ENCODE measurements around the gene PARD6G. TPM values are rescaled to one million over a fixed set of nuclear protein-coding genes. Genes with fewer than 3 reads are reported as not detected.

The PARD6G gene
- total RNA-seq, 4 donors from 2014 or later: 2.5 to 6.6 (median 3.6) TPM

DNA sequence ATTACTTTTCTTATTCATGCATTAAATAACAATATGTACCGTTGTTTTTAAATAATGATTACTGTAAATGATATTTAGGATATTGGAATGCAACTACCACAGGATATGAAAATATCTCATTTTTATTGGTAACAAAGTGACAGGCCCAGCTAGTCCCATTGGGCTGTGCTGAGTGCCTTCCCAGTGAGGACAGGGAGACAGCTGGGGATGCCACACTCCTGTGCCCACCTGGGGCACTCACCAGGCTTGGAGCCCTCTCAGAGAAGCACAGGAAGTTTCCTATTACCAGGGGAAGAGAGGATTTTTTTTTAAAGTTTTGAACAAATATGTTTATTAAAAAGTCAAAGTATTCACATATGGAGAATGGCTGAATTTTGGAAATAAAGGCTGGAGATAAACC, 48.9 kb downstream of the PARD6G start:
- no peaks in the 10 kb centered on the region for H3K36me3 ChIP-seq
- no peaks in the 10 kb centered on the region for H3K4me1 ChIP-seq
- no peaks in the 10 kb centered on the region for H3K9me3 ChIP-seq
- no peak for TF ChIP-seq POLR2A (IDR thresholded peaks at IDR 0.05)
- TF ChIP-seq, protein P1, sequence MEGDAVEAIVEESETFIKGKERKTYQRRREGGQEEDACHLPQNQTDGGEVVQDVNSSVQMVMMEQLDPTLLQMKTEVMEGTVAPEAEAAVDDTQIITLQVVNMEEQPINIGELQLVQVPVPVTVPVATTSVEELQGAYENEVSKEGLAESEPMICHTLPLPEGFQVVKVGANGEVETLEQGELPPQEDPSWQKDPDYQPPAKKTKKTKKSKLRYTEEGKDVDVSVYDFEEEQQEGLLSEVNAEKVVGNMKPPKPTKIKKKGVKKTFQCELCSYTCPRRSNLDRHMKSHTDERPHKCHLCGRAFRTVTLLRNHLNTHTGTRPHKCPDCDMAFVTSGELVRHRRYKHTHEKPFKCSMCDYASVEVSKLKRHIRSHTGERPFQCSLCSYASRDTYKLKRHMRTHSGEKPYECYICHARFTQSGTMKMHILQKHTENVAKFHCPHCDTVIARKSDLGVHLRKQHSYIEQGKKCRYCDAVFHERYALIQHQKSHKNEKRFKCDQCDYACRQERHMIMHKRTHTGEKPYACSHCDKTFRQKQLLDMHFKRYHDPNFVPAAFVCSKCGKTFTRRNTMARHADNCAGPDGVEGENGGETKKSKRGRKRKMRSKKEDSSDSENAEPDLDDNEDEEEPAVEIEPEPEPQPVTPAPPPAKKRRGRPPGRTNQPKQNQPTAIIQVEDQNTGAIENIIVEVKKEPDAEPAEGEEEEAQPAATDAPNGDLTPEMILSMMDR (IDR thresholded peaks at IDR 0.05): no peak
- no peak overlapping the region for H3K27ac ChIP-seq
- H3K27me3 ChIP-seq: no peaks in the 10 kb centered on the region
- no peak for DNase-seq
- H3K4me3 ChIP-seq: no peak overlapping the region

DNA sequence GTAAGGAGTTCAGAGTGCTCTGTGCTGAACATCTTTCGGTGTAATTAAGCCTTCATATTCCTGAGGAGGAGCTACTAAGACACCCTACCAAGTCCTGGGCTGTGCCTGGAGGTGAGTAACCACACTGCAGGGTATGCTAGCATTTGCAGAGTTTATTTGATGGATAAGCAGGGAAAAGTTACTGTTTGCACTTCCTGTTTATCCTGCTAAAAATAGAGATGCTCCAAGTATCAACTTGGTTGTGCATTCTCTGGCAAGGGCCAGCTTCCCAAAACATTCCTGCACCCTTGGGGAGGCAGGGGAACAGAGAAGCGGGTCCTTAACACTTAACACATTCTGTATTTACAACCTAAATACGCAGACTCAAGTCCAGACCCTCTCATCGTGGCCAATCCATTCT, 49.8 kb downstream of the PARD6G start:
- Histone ChIP-seq H3K27me3 (no peaks in the 10 kb centered on the region), H3K9me3 (no peaks in the 10 kb centered on the region), H3K4me3 (no peak overlapping the region), H3K4me1 (no peaks in the 10 kb centered on the region), H3K27ac (peak overlapping the region in 2 of 4 donors; percentile 10 to 23), H3K36me3 (no peaks in the 10 kb centered on the region)
- TF ChIP-seq POLR2A (IDR thresholded peaks at IDR 0.05): no peak
- TF ChIP-seq, protein P1 (IDR thresholded peaks at IDR 0.05): no peak
- DNase-seq: no peak

DNA sequence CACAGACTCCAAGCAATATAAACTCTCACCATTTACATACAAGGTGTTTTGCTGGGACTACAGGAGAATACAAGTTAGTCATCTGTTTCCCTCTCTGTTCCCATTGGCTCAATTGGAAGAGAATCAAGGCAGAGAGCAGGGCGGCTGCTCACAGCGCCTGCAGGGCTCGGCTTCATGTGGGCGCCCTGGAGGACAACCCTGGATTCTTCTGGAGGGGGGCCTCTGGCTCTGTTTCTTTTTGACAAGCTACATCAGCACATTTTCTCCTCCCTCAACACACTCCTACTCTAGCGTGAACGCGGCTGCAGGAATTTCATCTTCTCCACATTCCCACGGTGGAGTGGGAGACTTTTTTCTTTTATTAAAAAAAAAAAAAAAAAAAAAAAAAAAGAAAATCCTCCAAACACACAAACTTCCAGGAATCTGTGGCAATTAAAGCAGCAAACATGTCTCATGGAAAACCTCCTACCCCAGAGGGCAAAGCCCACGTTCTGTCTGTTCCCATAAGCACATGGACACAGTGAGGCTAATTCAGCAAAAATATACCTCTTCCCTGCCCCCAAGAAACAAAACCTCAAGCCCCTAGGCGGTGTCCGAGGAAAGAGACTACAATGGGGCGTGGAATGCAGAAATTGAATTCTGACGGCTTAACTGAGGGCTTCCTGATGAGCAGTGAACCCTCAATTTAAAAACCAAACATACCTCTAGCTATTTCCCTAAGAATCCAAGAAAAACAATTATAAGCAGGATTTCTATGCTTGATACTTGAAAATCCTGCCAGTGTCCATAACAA, 50.6 kb downstream of the PARD6G start:
- no peaks in the 10 kb centered on the region for H3K4me1 ChIP-seq
- H3K4me3 ChIP-seq: no peak overlapping the region
- no peak for DNase-seq
- H3K27me3 ChIP-seq: no peaks in the 10 kb centered on the region
- no peaks in the 10 kb centered on the region for H3K36me3 ChIP-seq
- H3K27ac ChIP-seq: peak overlapping the region in 2 of 4 donors; percentile 9 to 10
- no peaks in the 10 kb centered on the region for H3K9me3 ChIP-seq
- TF ChIP-seq POLR2A (IDR thresholded peaks at IDR 0.05): no peak

DNA sequence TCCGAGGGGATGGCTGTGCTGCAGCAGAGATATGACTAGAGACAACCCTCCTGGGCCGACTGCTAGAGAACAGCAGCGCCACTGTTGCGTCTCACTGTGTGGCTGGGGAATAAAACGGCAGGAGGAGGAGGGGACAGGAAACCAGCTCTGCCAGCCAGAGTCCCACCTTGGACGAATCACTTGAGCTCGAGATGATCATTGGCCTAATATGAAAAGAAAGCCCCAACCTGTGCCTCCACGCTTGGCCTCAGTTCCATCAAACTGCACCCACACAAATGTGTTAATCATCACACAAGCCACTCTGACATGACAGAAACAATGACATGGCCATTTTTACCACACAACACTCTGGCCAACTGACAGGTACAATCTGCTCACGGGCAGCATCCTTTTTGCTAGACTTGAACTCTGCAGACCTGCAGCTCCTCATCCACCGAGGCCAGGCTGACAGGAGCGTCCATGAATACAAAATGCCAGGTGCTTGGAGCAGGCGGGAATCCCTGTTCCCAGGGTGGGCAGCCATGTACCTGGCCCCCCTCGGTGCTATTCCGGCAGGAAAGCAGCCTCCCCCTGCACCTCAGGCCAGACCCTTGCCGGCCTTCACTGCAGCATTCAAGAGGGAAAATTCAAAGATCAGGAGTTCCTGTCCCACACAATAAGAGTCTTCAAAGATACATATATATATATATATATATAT, 52.3 kb downstream of the PARD6G start:
- Histone ChIP-seq H3K4me3 (no peak overlapping the region), H3K27ac (no peak overlapping the region), H3K9me3 (no peaks in the 10 kb centered on the region), H3K27me3 (no peaks in the 10 kb centered on the region), H3K4me1 (no peaks in the 10 kb centered on the region), H3K36me3 (no peaks in the 10 kb centered on the region)
- DNase-seq: peak in 1 of 3 donors; percentile 39
- TF ChIP-seq, protein P1 (IDR thresholded peaks at IDR 0.05): no peak
- TF ChIP-seq POLR2A (IDR thresholded peaks at IDR 0.05): no peak

DNA sequence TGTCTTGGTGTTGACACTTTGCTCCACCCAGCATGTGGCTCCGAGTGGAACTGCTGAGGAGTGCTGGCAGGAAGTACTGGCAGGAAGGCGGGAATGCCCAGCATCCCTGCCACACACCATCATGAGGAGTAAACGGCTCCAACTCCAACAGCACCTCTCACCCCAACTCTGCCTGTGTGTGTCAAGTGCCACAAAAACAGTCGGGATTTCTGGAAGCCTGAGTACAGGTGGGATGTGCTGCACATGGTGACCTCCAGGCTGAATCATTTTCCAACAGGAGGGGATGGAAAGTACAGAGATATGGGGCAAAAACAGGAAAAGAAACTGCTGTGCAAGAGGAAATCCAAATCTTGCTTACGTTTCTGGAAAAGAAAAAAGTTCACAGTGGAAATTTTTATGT, 53.6 kb downstream of the PARD6G start:
- Histone ChIP-seq H3K27me3 (no peaks in the 10 kb centered on the region), H3K9me3 (no peaks in the 10 kb centered on the region), H3K36me3 (no peaks in the 10 kb centered on the region), H3K27ac (no peak overlapping the region), H3K4me1 (no peaks in the 10 kb centered on the region), H3K4me3 (no peak overlapping the region)
- no peak for DNase-seq
- TF ChIP-seq POLR2A (IDR thresholded peaks at IDR 0.05): no peak
- TF ChIP-seq, protein P1 (IDR thresholded peaks at IDR 0.05): no peak
